HG03175 (cell line): ENCODE measurements around the gene BFSP2.
A peak's percentile ranks its signal among the peaks of the same experiment; 100 is the strongest.
"Not testable (repeated sequence)": the region's sequence is repeated elsewhere in the genome, so short reads cannot be mapped to it uniquely, and the experiment has no call there.

Experiments used
- ATAC-seq: cut with Tn5 transposase; IDR thresholded peaks from one replicate; pipeline ENCODE4 v1.9.1; 2021; ENCODE audit warnings: mild to moderate bottlenecking, moderate library complexity; ENCODE audit not compliant: unreplicated experiment

Gene BFSP2

GRCh38 chr3:133477487-133477886 lies 77.6 kb downstream of the BFSP2 start:
- ATAC-seq: peak; percentile 47

- ATAC-seq: no peak
Observed at GRCh38 chr3:133478624-133479023, 78.8 kb downstream of the BFSP2 start.

GRCh38 chr3:133479401-133479800 lies 79.5 kb downstream of the BFSP2 start:
- no peak for ATAC-seq

- no peak for ATAC-seq
Observed at GRCh38 chr3:133479895-133480669, 80.2 kb downstream of the BFSP2 start.

DNA sequence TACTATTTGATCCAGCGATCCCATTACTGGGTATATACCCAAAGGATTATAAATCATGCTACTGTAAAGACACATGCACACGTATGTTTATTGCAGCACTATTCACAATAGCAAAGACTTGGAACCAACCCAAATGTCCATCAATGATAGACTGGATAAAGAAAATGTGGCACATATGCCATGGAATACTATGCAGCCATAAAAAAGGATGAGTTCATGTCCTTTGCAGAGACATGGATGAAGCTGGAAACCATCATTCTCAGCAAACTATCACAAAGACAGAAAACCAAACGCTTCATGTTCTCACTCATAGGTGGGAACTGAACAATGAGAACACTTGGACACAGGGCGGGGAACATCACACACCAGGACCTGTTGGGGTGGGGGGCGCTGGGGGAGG lies 82.6 kb downstream of the BFSP2 start:
- not testable (repeated sequence) for ATAC-seq

- ATAC-seq: no peak
Observed at GRCh38 chr3:133486658-133487057, 86.8 kb downstream of the BFSP2 start.

DNA sequence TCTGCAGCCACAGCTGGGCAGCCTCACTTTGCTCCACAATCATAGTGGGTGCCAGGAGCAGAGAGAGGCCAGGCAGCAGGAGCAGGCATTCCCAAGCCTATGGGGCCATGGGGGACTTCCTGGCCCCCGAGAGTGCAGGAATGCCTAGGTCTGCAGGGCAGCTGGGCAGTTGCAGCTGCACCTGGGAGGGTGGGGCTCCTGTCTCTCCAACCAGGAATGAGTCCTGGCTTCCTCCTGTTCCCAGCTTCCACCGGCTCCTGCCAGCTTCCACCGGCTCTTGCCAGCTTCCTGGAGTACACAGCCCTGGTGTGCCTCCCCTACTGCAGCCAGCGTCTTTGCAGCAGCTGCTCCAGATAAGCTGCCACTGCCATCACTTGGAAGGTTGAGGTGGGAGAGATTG lies 87.3 kb downstream of the BFSP2 start:
- ATAC-seq: no peak

DNA sequence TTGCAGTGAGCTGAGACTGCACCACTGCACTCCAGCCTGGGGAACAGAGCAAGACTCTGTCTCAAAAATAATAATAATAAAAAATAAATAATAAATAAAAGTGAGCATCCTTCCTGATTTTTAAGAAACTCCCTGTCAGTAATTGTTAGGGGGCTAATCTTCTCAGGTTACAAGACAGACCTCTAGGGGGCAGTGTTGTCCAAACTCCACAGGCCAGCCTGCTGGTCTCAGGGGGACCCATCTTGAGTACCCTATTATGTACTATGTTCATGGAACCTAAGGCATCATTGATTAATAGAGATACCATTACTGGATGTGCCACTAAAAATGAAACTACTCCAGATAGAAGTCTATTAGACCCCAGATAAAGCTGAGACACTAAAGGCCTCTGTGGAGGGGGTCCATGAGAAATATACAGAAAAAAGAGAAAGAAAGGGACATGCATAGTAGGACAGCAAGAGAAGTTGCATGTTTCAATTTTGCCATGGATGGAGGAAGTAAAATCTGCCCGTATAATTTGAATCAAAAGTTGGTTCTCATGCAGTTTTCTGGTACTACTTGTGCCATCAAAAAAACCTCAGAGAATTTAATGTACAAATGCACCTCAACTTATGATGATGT lies 88.2 kb downstream of the BFSP2 start:
- ATAC-seq: no peak

GRCh38 chr3:133488785-133489367 lies 89.0 kb downstream of the BFSP2 start:
- ATAC-seq: no peak

- ATAC-seq: no peak
Observed at GRCh38 chr3:133489466-133490085, 89.7 kb downstream of the BFSP2 start.

GRCh38 chr3:133490468-133491351 lies 90.9 kb downstream of the BFSP2 start:
- ATAC-seq: peak; percentile 70

DNA sequence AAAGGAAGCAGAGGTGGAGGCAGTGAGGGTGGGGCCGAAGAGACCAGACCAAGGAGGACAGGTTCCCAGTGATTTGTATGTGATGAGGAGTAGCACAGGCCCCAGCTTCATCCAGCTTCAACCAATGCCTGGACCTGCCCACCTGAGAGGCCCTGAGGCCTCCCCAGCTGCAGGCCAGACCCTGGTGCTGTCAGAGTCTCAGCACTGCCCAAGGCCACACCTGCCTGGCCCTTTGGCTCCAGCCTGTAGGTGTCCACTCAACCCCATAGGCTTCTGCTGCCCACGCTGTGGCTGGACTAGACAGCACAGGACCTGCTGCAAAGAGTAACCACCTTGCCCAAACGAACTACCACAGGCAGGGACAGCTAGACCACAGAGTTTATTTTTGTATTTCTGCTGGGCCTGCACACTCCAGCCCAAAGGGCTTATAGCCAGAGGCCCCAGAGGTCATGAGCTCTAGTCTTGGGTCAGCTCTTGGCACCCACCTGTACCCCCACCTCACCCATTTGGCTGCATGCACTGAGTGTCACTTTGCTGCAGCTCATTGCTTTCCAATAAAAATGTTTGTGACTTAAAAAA lies 91.7 kb downstream of the BFSP2 start:
- peak; percentile 25 for ATAC-seq

- no peak for ATAC-seq
Observed at GRCh38 chr3:133492159-133492741, 92.4 kb downstream of the BFSP2 start.

DNA sequence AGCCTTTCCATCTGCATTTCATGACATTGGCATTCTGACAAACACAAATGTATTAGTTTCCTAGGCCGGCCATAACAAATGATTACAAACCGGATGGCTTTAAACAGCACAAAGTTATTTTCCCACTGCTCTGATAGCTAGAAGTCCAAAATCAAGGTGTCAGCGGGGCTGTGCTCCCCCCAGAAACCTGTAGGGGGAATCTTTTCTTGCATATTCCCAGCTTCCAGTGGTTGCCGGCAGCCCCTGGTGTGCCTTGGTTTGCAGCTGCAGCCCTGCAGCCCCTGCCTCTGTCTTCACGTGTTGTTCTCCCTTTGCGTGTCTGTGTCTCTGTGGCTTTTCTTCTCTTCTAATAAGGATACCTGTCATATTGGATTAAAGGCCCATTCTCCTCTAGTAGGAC lies 94.6 kb downstream of the BFSP2 start:
- no peak for ATAC-seq

DNA sequence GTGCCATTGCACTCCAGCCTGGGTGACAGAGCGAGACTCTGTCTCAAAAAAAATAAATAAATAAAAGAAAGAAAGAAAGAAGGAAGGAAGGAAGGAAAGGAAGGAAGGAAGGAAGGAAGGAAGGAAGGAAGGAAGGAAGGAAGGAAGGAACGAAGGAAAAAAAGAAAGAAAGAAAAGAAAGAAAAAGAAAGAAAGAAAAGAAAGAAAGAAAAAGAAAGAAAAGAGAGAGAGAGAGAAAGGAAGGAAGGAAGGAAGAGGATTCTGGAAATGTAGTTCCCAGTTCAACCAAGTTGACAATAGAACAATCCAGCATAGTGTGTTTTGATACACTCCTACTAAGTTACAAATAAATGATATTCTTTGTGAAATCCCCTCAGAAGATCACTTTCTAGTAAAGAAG lies 102.7 kb downstream of the BFSP2 start:
- not testable (repeated sequence) for ATAC-seq

- ATAC-seq: no peak
Observed at GRCh38 chr3:133503409-133503808, 103.6 kb downstream of the BFSP2 start.

DNA sequence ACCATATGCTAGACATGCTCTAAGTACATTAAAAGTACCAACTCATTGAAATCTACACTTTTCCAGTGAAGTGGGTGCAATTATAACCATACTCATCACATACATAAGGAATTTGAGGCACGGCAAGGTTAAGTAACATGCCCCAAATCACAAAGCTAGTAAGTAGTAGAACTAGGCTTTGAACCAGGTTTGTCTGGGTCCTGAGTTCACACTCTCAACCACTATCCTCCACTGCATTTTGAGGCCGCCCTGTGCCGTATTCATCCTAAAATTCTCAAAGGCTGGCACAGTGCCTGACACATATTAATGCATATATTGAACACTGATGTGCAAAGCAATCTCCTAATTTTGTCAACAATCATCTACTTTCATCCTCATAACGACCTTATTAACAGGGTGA lies 104.9 kb downstream of the BFSP2 start:
- no peak for ATAC-seq

- ATAC-seq: peak; percentile 38
Observed at GRCh38 chr3:133505813-133506212, 106.0 kb downstream of the BFSP2 start.

GRCh38 chr3:133506215-133506901 lies 106.5 kb downstream of the BFSP2 start:
- peak; percentile 99 for ATAC-seq
